Activated T-helper 2 cell treated with anti-CD3 and anti-CD28 coated beads, Interferon-gamma antibody, Interleukin-2, Interleukin-4, amounts not matched to agents 10 μg/mL and 5 μg/mL and 100 μg/mL, durations not matched to agents 14 hours and 24 hours and 36 hours (primary cell): Measurements from ENCODE around the gene TYSND1. TPM values are rescaled to one million over a fixed set of nuclear protein-coding genes. Genes with fewer than 3 reads are reported as not detected.

Experiments
- DNase-seq: peaks from one replicate; pipeline ENCODE4 v3.0.0; 2021; ENCODE audit warnings: low spot score
- H3K27ac Mint-ChIP-seq: one replicate; pipeline ENCODE4 v1.8.0; 2021; ENCODE audit warnings: mixed read lengths
- H3K27me3 Mint-ChIP-seq: one replicate; pipeline ENCODE4 v1.8.0; 2021; ENCODE audit warnings: low read depth, mixed read lengths
- H3K36me3 Mint-ChIP-seq: one replicate; pipeline ENCODE4 v1.8.0; 2021; ENCODE audit warnings: low read depth, mixed read lengths
- H3K4me1 Mint-ChIP-seq: one replicate; pipeline ENCODE4 v1.8.0; 2021; ENCODE audit warnings: low read depth, mixed read lengths
- H3K4me3 Mint-ChIP-seq: one replicate; pipeline ENCODE4 v1.8.0; 2021; ENCODE audit warnings: low read depth, mild to moderate bottlenecking, moderate library complexity, mixed read lengths
- H3K9me3 Mint-ChIP-seq: one replicate; pipeline ENCODE4 v1.8.0; 2021; ENCODE audit warnings: mixed read lengths
- intact Hi-C: fragments of 100-400 bp; cut with micrococcal nuclease; formaldehyde crosslinking; loops from one replicate; pipeline ENCODE4 v1.15.1; 2023
- total RNA-seq: library from RNA; stranded (reverse); gene quantifications from 2 replicates; pipeline ENCODE4 v1.2.3, GENCODE V29; 2022

TYSND1 gene
- total RNA-seq, 1 donor from 2014 or later = 13.6 TPM

- H3K27ac Mint-ChIP-seq = no peak overlapping the region
- DNase-seq = no peak
- H3K4me3 Mint-ChIP-seq = no peak overlapping the region
Measured at GRCh38 chr10:70139151-70139996, 7.1 kb downstream of the TYSND1 start.

GRCh38 chr10:70137927-70138883, 8.3 kb downstream of the TYSND1 start:
- H3K27ac Mint-ChIP-seq = no peak overlapping the region
- H3K4me1 Mint-ChIP-seq = peaks cover 11% of the 10 kb centered on the region
- H3K9me3 Mint-ChIP-seq = no peaks in the 10 kb centered on the region
- DNase-seq = no peak
- peaks cover 3% of the 10 kb centered on the region for H3K36me3 Mint-ChIP-seq
- no peaks in the 10 kb centered on the region for H3K27me3 Mint-ChIP-seq
- H3K4me3 Mint-ChIP-seq = no peak overlapping the region
- intact Hi-C loops = no loop called here

More at GRCh38 chr10:70139151-70139996, 7.1 kb downstream of the TYSND1 start:
- Mint-ChIP-seq H3K4me1 (peaks cover 11% of the 10 kb centered on the region), H3K9me3 (no peaks in the 10 kb centered on the region), H3K27me3 (no peaks in the 10 kb centered on the region), H3K36me3 (peaks cover 3% of the 10 kb centered on the region)
- intact Hi-C loops = no loop called here

- peaks cover 2% of the 10 kb centered on the region for H3K27me3 Mint-ChIP-seq
- intact Hi-C loops = no loop called here
- no peak overlapping the region for H3K27ac Mint-ChIP-seq
Measured at GRCh38 chr10:70137135-70137534, 9.4 kb downstream of the TYSND1 start.

GRCh38 chr10:70135684-70136083, 10.8 kb downstream of the TYSND1 start:
- H3K4me3 Mint-ChIP-seq = no peak overlapping the region
- no peaks in the 10 kb centered on the region for H3K9me3 Mint-ChIP-seq
- intact Hi-C loops = no loop called here
- H3K27me3 Mint-ChIP-seq = peaks cover 2% of the 10 kb centered on the region
- H3K4me1 Mint-ChIP-seq = peaks cover 23% of the 10 kb centered on the region
- peaks cover 5% of the 10 kb centered on the region for H3K36me3 Mint-ChIP-seq
- H3K27ac Mint-ChIP-seq = no peak overlapping the region
- no peak for DNase-seq

More at GRCh38 chr10:70137135-70137534, 9.4 kb downstream of the TYSND1 start:
- Mint-ChIP-seq H3K4me1 (peaks cover 17% of the 10 kb centered on the region), H3K36me3 (peaks cover 8% of the 10 kb centered on the region), H3K9me3 (no peaks in the 10 kb centered on the region), H3K4me3 (no peak overlapping the region)
- DNase-seq = no peak

- intact Hi-C loops = no loop called here
- Mint-ChIP-seq H3K27me3 (peaks cover 4% of the 10 kb centered on the region), H3K27ac (no peak overlapping the region), H3K4me1 (peaks cover 23% of the 10 kb centered on the region), H3K9me3 (no peaks in the 10 kb centered on the region), H3K36me3 (peaks cover 9% of the 10 kb centered on the region), H3K4me3 (no peak overlapping the region)
- DNase-seq = no peak
Measured at GRCh38 chr10:70135046-70135445, 11.5 kb downstream of the TYSND1 start.

GRCh38 chr10:70132098-70133029, 14.1 kb downstream of the TYSND1 start, which contains the start of gene AIFM2:
AIFM2 (minus strand) TSS chr10:70132825; CDS start chr10:70124084, 8,741 bp downstream.
- H3K27me3 Mint-ChIP-seq = peaks cover 4% of the 10 kb centered on the region
- DNase-seq = no peak
- peaks cover 19% of the 10 kb centered on the region for H3K4me1 Mint-ChIP-seq
- H3K9me3 Mint-ChIP-seq = no peaks in the 10 kb centered on the region
- intact Hi-C loops = no loop called here
- H3K27ac Mint-ChIP-seq = peak within 1 kb of the TSS; percentile 61
- H3K36me3 Mint-ChIP-seq = peaks cover 9% of the 10 kb centered on the region
- peak within 1 kb of the TSS; percentile 82 for H3K4me3 Mint-ChIP-seq

- Mint-ChIP-seq H3K4me1 (peaks cover 16% of the 10 kb centered on the region), H3K4me3 (peak overlapping the region; percentile 78), H3K27ac (peak overlapping the region; percentile 61), H3K9me3 (no peaks in the 10 kb centered on the region), H3K27me3 (peaks cover 4% of the 10 kb centered on the region), H3K36me3 (peaks cover 9% of the 10 kb centered on the region)
- intact Hi-C loops = no loop called here
- no peak for DNase-seq
Measured at GRCh38 chr10:70131560-70131937, 15.0 kb downstream of the TYSND1 start.

- Mint-ChIP-seq H3K36me3 (peaks cover 9% of the 10 kb centered on the region), H3K4me1 (peaks cover 16% of the 10 kb centered on the region), H3K4me3 (no peak overlapping the region)
Measured at GRCh38 chr10:70130878-70131559, 15.5 kb downstream of the TYSND1 start.

GRCh38 chr10:70126700-70127395, 19.7 kb downstream of the TYSND1 start:
- DNase-seq = no peak
- peaks cover 4% of the 10 kb centered on the region for H3K36me3 Mint-ChIP-seq
- peaks cover 4% of the 10 kb centered on the region for H3K4me1 Mint-ChIP-seq
- peaks cover 2% of the 10 kb centered on the region for H3K27me3 Mint-ChIP-seq
- H3K27ac Mint-ChIP-seq = no peak overlapping the region
- no peaks in the 10 kb centered on the region for H3K9me3 Mint-ChIP-seq
- intact Hi-C loops = no loop called here
- H3K4me3 Mint-ChIP-seq = no peak overlapping the region

More at GRCh38 chr10:70130878-70131559, 15.5 kb downstream of the TYSND1 start:
- Mint-ChIP-seq H3K27ac (no peak overlapping the region), H3K9me3 (no peaks in the 10 kb centered on the region), H3K27me3 (peaks cover 4% of the 10 kb centered on the region)
- no peak for DNase-seq
- intact Hi-C loops = no loop called here

GRCh38 chr10:70125918-70126552, 20.5 kb downstream of the TYSND1 start:
- no peak for DNase-seq
- Mint-ChIP-seq H3K4me1 (no peaks in the 10 kb centered on the region), H3K36me3 (peaks cover 4% of the 10 kb centered on the region), H3K4me3 (no peak overlapping the region), H3K27me3 (peaks cover 2% of the 10 kb centered on the region), H3K27ac (no peak overlapping the region), H3K9me3 (no peaks in the 10 kb centered on the region)
- intact Hi-C loops = no loop called here

GRCh38 chr10:70124918-70125317, 21.6 kb downstream of the TYSND1 start:
- Mint-ChIP-seq H3K4me1 (no peaks in the 10 kb centered on the region), H3K9me3 (no peaks in the 10 kb centered on the region), H3K27me3 (no peaks in the 10 kb centered on the region), H3K4me3 (no peak overlapping the region), H3K27ac (no peak overlapping the region), H3K36me3 (no peaks in the 10 kb centered on the region)
- DNase-seq = no peak
- intact Hi-C loops = no loop called here
